Measurements from ENCODE around the gene FUCA2. TPM values are rescaled to one million over a fixed set of nuclear protein-coding genes. Genes with fewer than 3 reads are reported as not detected.
"Not testable (repeated sequence)": the region's sequence is repeated elsewhere in the genome, so short reads cannot be mapped to it uniquely, and the experiment has no call there.

The FUCA2 gene
- polyA plus RNA-seq, 12 donors: 12.0 to 33.5 (median 28.2) TPM; not detected in 1

- DNase-seq: not testable (repeated sequence)
Measured at GRCh38 chr6:143447865-143448264, 63.7 kb downstream of the FUCA2 start.

Other genes with a start within 250 kb of the FUCA2 start
- gene ADAT2, start 61.0 kb downstream of the FUCA2 start, polyA plus RNA-seq (ENCODE audit: insufficient read length in 12 of 12): 10 to 100 TPM in 8 of 12 donors, 1 to 10 TPM in 3, not detected in 1; 6.0 to 22.5 (median 12.8) TPM
- 10 to 100 TPM in 10 of 12 donors, 1 to 10 TPM in 1, not detected in 1; 9.1 to 27.4 (median 19.2) TPM for gene PEX3, start 60.9 kb downstream of the FUCA2 start, polyA plus RNA-seq (ENCODE audit: insufficient read length in 12 of 12)
- 10 to 100 TPM; 31.7 to 86.3 (median 39.8) TPM for gene PHACTR2, start 166.2 kb upstream of the FUCA2 start, polyA plus RNA-seq (ENCODE audit: insufficient read length in 12 of 12)

All from muscle of arm (tissue), 12 donors.